Measurements from ENCODE around the gene RNF8.

Gene RNF8

DNA sequence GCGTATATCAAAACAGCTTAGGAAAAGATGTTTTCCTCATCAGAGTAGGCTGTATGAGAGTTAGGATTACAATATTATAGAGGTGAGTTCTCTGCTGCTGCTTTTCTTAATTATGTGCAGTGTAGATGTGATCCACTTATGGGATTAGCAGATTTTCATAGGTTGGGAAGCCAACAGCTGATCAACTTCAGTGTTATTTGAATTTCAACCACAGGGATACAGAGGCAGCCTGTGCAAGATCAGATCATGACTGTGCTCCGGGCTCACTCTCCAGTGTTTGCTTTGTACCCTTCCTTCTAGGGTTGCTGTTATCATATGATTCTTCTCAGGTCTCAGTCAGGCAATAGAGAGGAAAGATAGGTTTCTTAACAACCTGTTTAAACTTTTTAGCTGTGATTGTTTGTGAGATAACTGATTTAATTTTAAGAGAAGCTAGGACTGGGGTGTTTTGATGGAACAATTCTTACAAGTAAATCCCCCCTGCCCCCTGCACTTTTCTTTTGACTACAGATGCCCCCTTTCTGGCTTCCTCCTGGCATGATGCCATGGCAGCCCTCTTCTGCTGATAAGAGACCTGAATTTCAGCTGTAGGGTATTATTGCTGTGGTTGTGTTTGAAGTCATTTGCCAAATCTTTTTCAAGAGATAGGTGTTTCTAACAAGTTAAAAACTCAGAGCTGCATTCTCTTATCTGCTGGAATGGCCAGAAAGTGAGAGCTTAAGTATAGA is 8.5 kb downstream of the RNF8 start:
- DNase-seq, result no peak

GRCh38 chr6:37365791-37366190 is 12.0 kb downstream of the RNF8 start:
- DNase-seq, result no peak

DNA sequence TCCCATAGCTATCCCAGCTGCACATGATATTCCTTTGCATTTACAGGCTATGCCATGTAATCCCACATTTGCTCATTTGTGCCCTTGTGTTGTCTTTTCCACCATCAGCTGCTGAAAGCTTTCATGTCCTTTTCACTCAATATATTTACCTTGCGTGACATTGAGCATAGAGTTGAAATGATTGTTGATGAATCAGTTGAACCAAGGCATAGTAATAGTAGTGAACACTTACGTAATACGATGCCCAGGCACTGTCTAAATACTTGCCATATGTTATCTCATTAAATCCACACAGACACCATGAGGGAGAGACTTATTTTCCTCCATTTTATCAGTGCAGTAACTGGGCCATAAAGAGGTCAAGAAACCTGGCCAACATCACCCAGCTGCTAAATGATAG is 13.1 kb downstream of the RNF8 start:
- no peak for DNase-seq

GRCh38 chr6:37368961-37369320 is 15.2 kb downstream of the RNF8 start:
- DNase-seq, result no peak

GRCh38 chr6:37369321-37370201 is 15.8 kb downstream of the RNF8 start:
- DNase-seq, result no peak

GRCh38 chr6:37371154-37372083 is 17.6 kb downstream of the RNF8 start:
- no peak for DNase-seq

- DNase-seq, result no peak
Observed at GRCh38 chr6:37372116-37372515, 18.3 kb downstream of the RNF8 start.

- DNase-seq, result no peak
Observed at GRCh38 chr6:37373822-37374471, 20.2 kb downstream of the RNF8 start.

DNA sequence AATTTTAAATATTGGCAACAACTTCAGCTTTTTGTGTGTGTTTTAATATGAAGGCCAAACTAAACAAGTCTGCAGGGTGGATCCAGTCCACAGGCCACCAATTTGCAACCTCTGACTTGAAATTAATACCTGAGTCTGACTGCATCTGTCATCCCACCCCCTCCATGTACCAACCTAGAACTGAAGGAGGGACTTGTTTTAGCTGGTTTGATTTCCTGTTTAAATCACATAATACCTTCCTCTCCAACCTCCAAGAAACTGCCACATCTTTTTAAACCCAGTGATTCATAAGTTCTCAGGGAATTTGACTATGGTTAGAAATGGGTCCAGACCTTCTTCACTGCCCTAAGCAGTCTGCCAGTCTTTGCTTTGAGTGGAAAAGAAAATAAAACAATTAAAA is 21.6 kb downstream of the RNF8 start:
- no peak for DNase-seq

- no peak for DNase-seq
Observed at GRCh38 chr6:37376078-37376743, 22.4 kb downstream of the RNF8 start.

DNA sequence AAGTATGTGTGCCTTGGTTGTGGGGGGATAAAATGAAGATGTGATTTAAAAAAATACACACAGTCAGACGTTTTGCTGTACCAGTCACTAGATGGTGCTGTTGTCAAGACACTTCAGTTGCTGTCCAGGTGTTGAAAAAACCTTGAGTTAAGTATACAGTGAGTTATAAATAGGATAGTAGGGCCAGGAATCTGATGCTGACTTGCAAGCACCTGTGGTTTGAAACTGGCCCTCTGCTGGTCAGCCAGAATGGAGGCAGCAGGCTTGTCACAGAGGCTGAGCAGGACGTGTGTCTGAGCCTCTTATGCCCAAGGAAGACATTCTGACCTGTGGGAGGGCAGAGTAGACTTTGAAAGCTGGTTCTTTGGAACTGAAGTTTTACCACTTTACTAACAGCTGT is 27.8 kb downstream of the RNF8 start:
- DNase-seq, result no peak

DNA sequence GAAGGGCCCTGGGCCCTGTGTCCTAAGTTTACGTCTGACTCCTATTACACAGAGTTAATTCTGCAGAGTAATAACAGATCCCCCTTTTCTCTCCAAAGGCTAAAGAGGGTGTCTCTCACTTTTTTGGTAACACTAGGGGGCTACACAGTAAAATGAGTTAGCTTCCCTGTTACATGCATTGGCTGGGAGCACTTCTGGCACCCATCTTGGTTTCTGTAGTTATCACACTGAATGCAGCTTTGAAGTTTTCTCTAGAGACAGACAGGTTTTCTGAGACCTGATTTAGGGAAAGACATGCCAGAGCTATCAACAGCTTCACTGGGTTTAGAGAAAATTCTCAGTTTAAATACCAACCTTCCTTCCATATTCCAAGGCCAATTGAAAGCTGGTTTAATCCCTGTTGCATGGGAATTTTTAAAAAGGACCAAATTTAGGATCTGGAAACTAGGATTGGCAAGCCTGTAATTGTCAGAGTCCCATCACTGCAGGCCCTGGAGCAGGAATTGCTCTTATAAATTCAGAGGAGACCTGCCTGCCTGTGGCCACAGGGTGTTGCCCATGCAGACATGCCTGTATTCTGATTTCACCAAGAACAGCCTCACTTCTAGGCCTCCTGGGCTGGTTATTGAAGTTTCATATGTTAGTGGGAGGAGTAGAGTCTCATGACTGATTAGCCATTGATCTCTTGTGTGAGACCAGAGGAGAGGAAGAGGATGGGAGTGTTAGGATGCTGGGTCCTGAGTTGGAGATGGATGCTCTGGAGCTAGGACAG is 29.4 kb downstream of the RNF8 start:
- DNase-seq, result no peak

DNA sequence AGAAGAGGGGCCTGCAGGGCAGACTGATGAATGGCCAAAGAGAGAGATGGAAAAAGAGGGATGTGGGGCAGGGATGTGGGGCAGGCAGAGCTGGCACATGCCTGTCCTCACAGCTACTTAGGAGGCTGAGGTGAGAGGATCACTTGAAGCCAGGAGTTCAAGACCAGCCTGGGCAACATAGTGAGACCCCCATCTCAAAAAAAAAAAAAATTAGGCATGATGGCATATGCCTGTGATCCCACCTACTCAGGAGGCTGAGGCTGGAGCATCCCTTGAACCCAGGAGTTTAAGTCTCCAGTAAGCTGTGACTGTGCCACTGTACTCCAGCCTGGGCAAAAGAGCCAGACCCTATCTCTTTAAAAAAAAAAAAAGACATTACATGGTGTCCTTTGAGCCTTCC is 34.8 kb downstream of the RNF8 start:
- DNase-seq, result no peak

- no peak for DNase-seq
Observed at GRCh38 chr6:37389857-37390256, 36.1 kb downstream of the RNF8 start.

DNA sequence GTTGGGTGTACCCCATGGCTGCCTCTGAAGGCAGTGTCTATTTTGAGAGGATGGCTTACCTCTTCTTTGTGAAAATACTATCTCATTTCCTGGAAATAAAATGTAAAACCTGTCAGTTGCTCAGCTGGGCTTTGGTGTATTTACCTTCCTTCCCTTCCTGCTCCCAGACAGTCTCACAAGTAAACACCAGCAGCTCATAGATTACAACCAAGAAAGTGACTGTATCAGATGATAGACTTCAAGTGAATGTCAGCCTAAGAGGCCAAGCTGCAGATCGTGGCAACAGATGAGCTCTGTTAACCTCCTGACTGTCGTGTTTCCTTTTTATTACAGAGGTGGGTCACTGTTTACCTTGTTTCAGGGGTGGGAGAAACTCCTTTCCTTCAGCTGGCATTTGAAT is 37.3 kb downstream of the RNF8 start:
- DNase-seq, result no peak

GRCh38 chr6:37392821-37393220 is 39.0 kb downstream of the RNF8 start:
- no peak for DNase-seq

DNA sequence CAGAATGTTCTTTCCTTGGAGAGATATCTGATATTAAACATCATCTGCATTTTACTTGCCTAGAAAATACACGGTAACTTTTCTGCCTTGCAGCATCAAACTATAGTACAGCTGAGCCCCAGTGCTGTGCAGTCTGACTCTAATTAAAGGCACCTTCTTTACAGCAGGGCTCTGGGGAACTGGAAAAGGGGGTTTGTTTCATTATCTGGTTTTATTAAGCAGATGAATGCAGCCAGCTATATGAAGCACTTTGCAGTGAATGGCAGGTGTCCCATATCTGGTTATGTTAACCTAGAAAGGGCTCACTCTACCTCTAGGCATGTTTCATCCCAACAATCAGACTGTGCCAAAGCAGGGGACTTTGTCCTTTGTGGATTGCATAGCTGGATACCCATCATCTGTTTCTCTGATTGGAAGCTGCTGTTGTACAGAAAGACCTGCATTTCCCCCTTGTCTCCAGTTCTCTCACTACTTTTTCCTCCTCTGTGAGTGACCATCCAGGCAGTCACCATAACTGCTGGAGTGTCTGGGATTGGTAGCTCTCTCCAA is 39.7 kb downstream of the RNF8 start:
- no peak for DNase-seq

DNA sequence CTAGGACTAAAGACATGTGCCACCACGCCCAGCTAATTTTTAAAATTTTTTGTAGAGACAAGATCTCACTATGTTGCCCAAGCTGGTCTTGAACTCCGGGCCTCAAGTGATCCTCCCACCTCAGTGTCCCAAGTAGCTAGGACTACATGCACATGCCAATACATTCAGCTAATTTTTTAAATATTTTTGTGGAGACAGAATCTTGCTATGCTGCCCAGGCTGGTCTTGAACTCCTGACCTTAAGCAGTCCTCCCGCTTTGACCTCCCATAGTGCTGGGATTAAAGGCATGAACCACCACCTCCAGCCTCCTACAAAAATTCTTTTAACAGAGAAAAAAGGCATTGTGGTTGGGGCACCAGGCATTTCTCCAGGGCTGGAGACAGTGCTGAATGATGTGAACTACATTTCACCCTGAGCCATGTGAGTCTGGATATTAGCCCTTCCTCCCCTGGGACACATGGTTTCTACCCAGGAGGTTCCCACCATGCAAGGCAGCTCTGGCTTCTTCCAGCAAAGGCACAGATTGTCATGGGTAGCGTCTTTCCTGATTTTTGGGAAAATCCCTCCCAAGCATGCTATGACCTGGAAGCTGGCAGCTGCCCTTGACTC is 42.9 kb downstream of the RNF8 start:
- no peak for DNase-seq

DNA sequence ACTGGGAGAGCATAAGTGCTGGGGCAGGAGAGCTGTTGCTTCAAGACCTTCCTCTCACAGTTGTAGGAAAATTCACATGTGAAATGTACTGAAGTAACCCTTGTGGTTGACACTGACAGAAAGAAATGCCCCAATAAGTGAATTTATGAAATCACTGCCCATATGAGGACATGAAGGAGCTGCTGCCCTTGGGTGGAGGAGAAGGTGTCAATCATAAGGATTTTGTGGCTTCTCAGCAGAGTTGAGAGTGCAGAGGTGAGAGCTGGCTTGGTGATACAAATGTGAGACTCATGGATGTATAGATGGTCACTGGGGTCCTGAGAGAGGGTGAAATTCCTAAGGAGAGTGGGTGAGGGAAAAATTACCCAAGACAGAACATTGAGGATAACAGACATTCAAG is 45.3 kb downstream of the RNF8 start:
- DNase-seq, result no peak

- DNase-seq, result no peak
Observed at GRCh38 chr6:37399795-37400490, 46.2 kb downstream of the RNF8 start.

Measured in stimulated activated CD4-positive, alpha-beta T cell treated with anti-CD3 and anti-CD28 coated beads, Interleukin-4, amount 100 ng/mL, for 1 hour (primary cell).